Activated T-cell treated with anti-CD3 and anti-CD28 coated beads, Interleukin-2, amount 50 U/mL, for 4 hours (primary cell): ENCODE measurements around the gene OGFR. TPM values are rescaled to one million over a fixed set of nuclear protein-coding genes. Genes with fewer than 3 reads are reported as not detected.

Experiments
- ATAC-seq, 2 donors: fragments of 200-7000 bp; cut with Tn5 transposase; one replicate each; pipeline ENCODE4 v1.10.0; 2021
- DNase-seq: peaks from one replicate; pipeline ENCODE4 v3.0.0-alpha.2; 2020
- H3K27me3 Mint-ChIP-seq: one replicate; pipeline ENCODE4 v1.8.0; 2021; ENCODE audit warnings: low read depth, mixed read lengths
- H3K36me3 Mint-ChIP-seq: one replicate; pipeline ENCODE4 v1.8.0; 2022; ENCODE audit warnings: mixed read lengths; ENCODE audit not compliant: insufficient read depth
- H3K4me1 Mint-ChIP-seq: one replicate; pipeline ENCODE4 v1.8.0; 2021; ENCODE audit warnings: low read depth, mixed read lengths
- H3K4me3 Mint-ChIP-seq: one replicate; pipeline ENCODE4 v1.8.0; 2021; ENCODE audit warnings: mild to moderate bottlenecking, moderate library complexity, mixed read lengths
- H3K9me3 Mint-ChIP-seq: one replicate; pipeline ENCODE4 v1.8.0; 2021; ENCODE audit warnings: mixed read lengths
- total RNA-seq, 3 donors: library from RNA; stranded (reverse); gene quantifications; one replicate each; pipeline ENCODE4 v1.2.1, GENCODE V29; 2021

Gene OGFR
- total RNA-seq, 3 donors from 2014 or later, result 45.8 to 57.9 (median 53.9) TPM

GRCh38 chr20:62785393-62785792 is 19.2 kb upstream of the OGFR start:
- DNase-seq, result no peak
- Mint-ChIP-seq H3K4me3 (no peak overlapping the region), H3K9me3 (no peaks in the 10 kb centered on the region), H3K36me3 (no peaks in the 10 kb centered on the region), H3K27me3 (no peaks in the 10 kb centered on the region), H3K4me1 (peaks cover 1% of the 10 kb centered on the region)
- no peak for ATAC-seq

DNA sequence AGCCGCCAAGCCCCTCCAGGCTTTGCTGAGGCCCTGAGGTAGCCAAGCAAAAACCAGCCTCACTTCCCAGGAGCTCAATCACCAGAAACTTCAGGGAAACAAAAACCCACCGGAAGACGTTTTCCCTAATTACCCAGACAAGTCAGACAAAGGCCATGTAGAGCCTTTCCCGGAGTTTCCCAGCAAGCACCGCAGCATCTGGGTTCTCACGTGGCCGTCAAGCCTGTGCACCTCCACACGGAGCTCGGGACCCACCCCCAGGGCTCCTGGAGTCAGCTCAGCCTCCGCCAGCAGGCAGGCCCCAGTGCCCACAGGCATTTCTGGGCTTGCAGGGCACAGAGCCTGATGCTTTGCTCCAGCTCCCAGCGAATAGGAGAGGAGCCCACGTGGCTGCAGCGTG is 18.5 kb upstream of the OGFR start:
- no peak for ATAC-seq
- Mint-ChIP-seq H3K36me3 (no peaks in the 10 kb centered on the region), H3K27me3 (no peaks in the 10 kb centered on the region), H3K4me1 (peaks cover 2% of the 10 kb centered on the region), H3K9me3 (no peaks in the 10 kb centered on the region), H3K4me3 (no peak overlapping the region)
- no peak for DNase-seq

DNA sequence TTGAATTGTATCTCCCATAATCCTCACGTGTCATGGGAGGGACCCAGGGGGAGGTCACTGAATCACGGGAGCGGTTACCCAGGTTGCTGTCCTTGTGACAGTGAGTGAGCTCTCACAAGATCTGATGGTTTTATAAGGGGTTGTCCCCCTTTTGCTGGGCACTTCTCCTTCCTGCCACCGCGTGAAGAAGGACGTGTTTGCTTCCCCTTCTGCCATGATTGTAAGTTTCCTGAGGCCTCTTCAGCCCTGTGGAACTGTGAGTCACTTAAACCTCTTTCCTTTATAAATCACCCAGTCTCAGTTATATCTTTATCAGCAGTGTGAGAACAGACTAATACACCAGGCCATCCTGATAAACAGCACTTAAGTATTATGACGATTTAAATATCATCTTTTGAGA is 17.3 kb upstream of the OGFR start:
- no peaks in the 10 kb centered on the region for H3K36me3 Mint-ChIP-seq
- H3K4me3 Mint-ChIP-seq, result no peak overlapping the region
- peaks cover 9% of the 10 kb centered on the region for H3K4me1 Mint-ChIP-seq
- DNase-seq (no peak), ATAC-seq (no peak)
- H3K27me3 Mint-ChIP-seq, result no peaks in the 10 kb centered on the region
- H3K9me3 Mint-ChIP-seq, result no peaks in the 10 kb centered on the region

DNA sequence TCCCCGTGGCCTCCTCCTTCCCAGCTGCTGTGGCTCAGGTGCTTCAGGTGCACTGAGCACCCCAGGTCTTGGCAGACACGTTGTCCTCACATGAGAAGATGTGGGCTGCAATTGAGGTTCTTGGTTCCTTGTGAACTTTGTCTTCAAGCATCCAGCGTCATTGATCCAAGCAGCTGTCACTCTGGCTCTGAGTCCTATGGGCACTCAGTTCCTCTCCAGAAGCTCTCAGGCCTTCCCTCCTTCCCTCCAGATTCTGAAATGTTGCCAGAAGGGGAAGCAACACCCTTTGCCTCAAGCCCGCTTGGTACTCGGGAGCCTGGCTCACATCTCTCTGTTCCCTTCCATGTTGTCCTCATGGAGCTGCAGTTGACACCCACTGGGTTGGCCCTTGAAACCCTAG is 16.8 kb upstream of the OGFR start:
- ATAC-seq (no peak), DNase-seq (no peak)
- Mint-ChIP-seq H3K4me3 (no peak overlapping the region), H3K27me3 (no peaks in the 10 kb centered on the region), H3K4me1 (peaks cover 13% of the 10 kb centered on the region), H3K9me3 (no peaks in the 10 kb centered on the region), H3K36me3 (no peaks in the 10 kb centered on the region)

- Mint-ChIP-seq H3K4me3 (no peak overlapping the region), H3K36me3 (no peaks in the 10 kb centered on the region), H3K4me1 (peaks cover 17% of the 10 kb centered on the region), H3K9me3 (no peaks in the 10 kb centered on the region), H3K27me3 (no peaks in the 10 kb centered on the region)
- DNase-seq, result no peak
- ATAC-seq, result no peak
Observed at GRCh38 chr20:62788607-62789006, 16.0 kb upstream of the OGFR start.

DNA sequence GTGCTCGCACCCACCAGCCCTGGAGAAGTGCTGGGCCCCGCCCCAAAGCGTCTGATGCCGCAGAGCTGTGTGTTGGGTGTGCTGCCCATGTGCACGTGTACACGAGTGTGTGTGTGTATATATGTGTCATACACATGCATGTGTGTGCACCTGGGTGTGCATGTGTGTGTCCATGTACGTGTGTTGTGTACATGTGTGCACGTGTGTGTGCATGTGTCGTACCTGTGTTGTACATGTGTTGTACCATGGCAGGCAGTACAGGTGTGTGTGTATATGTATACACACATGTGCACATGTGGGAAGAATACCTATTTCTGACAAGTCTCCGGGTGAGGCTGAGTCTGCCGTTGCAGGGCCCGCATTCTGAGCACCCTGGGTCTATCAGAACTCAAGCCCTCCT is 14.6 kb upstream of the OGFR start:
- Mint-ChIP-seq H3K27me3 (no peaks in the 10 kb centered on the region), H3K36me3 (no peaks in the 10 kb centered on the region), H3K9me3 (no peaks in the 10 kb centered on the region), H3K4me3 (no peak overlapping the region), H3K4me1 (peaks cover 27% of the 10 kb centered on the region)
- DNase-seq (no peak), ATAC-seq (no peak)

DNA sequence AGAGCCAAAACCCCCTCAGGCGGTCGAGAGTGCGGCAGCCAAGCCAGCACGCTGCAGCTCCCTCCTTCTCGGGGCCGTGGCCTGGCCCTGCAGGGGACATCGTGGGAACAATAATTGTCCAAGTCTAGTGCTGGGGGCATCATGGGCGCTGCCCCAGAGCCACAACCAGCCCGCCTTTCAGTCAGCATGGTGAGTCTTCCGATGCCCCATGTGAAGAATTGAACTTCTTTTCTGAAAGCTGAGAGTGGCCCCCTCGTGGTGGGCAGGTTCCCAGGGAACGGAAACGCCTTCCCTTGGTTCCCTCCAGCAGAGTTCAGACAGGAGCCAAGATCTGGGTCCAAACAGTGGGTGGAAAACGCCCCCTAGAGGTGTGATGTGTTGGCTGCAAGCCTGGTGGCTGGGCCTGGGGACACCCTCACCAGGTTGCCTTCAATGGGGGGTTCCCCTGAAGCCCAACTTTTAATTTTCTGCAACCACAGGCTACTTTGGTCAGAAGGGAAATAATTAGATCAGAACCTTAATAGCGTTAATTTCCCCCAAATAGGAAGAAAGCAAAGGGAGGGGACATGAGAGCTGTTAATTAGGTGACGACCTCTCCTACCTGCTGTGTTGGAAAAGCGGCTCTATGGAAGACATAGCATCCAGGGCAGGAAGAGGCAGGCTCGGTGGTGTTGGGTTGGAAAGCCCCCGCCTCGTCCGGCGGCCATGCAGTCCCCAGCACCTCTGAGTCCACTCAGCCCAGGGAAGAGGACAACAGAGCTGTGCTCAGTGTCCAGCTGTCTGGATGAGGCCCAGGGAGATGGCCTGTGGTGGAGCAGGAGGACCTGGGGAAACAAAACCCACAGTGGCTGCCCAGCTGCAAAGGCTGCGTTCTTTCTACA is 13.1 kb upstream of the OGFR start:
- ATAC-seq, result peak; percentile 18 to 28
- H3K4me3 Mint-ChIP-seq, result no peak overlapping the region
- DNase-seq, result peak; percentile 70
- H3K27me3 Mint-ChIP-seq, result no peaks in the 10 kb centered on the region
- no peaks in the 10 kb centered on the region for H3K36me3 Mint-ChIP-seq
- H3K4me1 Mint-ChIP-seq, result peaks cover 30% of the 10 kb centered on the region
- H3K9me3 Mint-ChIP-seq, result no peaks in the 10 kb centered on the region

- Mint-ChIP-seq H3K27me3 (no peaks in the 10 kb centered on the region), H3K9me3 (no peaks in the 10 kb centered on the region), H3K4me3 (peak overlapping the region; percentile 13), H3K4me1 (peaks cover 34% of the 10 kb centered on the region), H3K36me3 (no peaks in the 10 kb centered on the region)
- DNase-seq (no peak), ATAC-seq (no peak)
Observed at GRCh38 chr20:62792182-62792939, 12.3 kb upstream of the OGFR start.

- Mint-ChIP-seq H3K27me3 (no peaks in the 10 kb centered on the region), H3K36me3 (no peaks in the 10 kb centered on the region), H3K9me3 (no peaks in the 10 kb centered on the region), H3K4me1 (peaks cover 38% of the 10 kb centered on the region), H3K4me3 (peak overlapping the region; percentile 72)
- ATAC-seq (no peak), DNase-seq (no peak)
Observed at GRCh38 chr20:62792940-62793756, 11.5 kb upstream of the OGFR start.

DNA sequence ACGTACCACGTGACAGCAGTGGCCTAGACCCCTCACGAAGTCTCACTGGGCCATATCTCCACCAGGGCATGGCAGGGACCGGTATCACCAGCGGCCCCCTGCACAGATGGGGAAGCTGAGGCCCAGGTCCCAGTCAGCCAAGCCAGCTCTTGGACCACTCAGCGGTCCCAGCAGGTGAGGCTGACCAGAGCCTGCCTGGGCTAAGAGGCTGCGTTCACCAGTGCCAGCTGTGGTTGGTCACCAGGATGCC is 11.0 kb upstream of the OGFR start:
- Mint-ChIP-seq H3K4me3 (peak overlapping the region; percentile 72), H3K9me3 (no peaks in the 10 kb centered on the region), H3K36me3 (peaks cover 2% of the 10 kb centered on the region), H3K27me3 (no peaks in the 10 kb centered on the region), H3K4me1 (peaks cover 41% of the 10 kb centered on the region)
- DNase-seq (no peak), ATAC-seq (no peak)

- peaks cover 4% of the 10 kb centered on the region for H3K36me3 Mint-ChIP-seq
- DNase-seq (peak; percentile 89), ATAC-seq (peak; percentile 67 to 69)
- no peaks in the 10 kb centered on the region for H3K9me3 Mint-ChIP-seq
- H3K4me3 Mint-ChIP-seq, result peak overlapping the region; percentile 82
- H3K4me1 Mint-ChIP-seq, result peaks cover 41% of the 10 kb centered on the region
- no peaks in the 10 kb centered on the region for H3K27me3 Mint-ChIP-seq
Observed at GRCh38 chr20:62794007-62794724, 10.5 kb upstream of the OGFR start.

GRCh38 chr20:62795023-62795761 is 9.4 kb upstream of the OGFR start:
- DNase-seq (peak; percentile 55), ATAC-seq (peak; percentile 19 to 28)
- peaks cover 14% of the 10 kb centered on the region for H3K36me3 Mint-ChIP-seq
- H3K9me3 Mint-ChIP-seq, result no peaks in the 10 kb centered on the region
- no peaks in the 10 kb centered on the region for H3K27me3 Mint-ChIP-seq
- H3K4me1 Mint-ChIP-seq, result peaks cover 41% of the 10 kb centered on the region
- peak overlapping the region; percentile 82 for H3K4me3 Mint-ChIP-seq

DNA sequence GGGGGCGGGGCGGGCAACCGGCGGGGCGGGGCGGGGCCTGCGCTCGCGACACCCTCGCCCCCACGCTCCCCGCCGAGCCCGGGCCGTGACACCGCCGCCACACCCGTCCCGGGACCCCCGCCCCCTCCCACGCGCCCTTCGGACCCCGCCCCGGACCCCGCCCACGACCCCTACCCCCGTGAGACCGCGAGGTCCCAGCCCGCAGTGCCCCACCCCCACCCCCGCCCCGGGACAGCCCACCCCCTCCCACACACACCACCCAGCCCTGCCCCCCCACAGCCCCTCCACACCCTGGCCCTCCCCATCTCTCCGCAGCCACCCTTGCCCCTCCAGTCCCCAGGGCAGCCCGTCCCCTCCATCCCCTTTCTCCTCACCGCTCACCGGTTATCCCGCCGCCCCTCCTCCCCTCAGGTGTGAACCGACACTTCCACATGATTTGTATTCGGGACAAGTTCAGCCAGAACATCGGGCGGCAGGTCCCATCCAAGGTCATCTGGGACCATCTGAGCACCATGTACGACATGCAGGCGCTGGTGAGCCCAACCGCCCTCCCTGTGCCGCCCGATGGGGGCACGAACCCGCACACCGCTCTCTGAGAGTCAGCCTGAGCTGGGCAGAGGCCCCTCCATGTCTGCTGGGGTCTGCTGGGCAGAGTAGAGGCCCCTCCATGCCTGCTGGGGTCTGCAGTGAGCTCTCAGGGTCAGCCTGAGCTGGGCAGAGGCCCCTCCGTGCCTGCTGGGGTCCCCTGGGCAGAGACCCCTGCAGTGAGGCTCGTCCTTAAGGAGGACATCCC is 7.7 kb upstream of the OGFR start:
- no peaks in the 10 kb centered on the region for H3K27me3 Mint-ChIP-seq
- no peaks in the 10 kb centered on the region for H3K9me3 Mint-ChIP-seq
- DNase-seq (no peak), ATAC-seq (no peak)
- peaks cover 23% of the 10 kb centered on the region for H3K36me3 Mint-ChIP-seq
- peaks cover 33% of the 10 kb centered on the region for H3K4me1 Mint-ChIP-seq
- H3K4me3 Mint-ChIP-seq, result peak overlapping the region; percentile 83
